Liver (tissue), 9 donors: Measurements from ENCODE around the gene C6orf163. TPM values are rescaled to one million over a fixed set of nuclear protein-coding genes. Genes with fewer than 3 reads are reported as not detected.

Source experiments
- DNase-seq: peaks from one replicate; pipeline ENCODE4 v3.0.0-alpha.2; 2017; ENCODE audit warnings: low spot score
- H3K27ac ChIP-seq, 2 donors: one replicate each; pipeline ENCODE4 v1.7.0; 2013; ENCODE audit warnings: inconsistent platforms in 2 of 2, low read length in 2 of 2, control low read depth in 1 of 2, low read depth in 1 of 2, mild to moderate bottlenecking in 1 of 2
- H3K27me3 ChIP-seq, 4 donors: one replicate each; pipeline versions ENCODE4 v1.6.1 to v1.7.0; 2013; ENCODE audit warnings: low read length in 3 of 4, inconsistent platforms in 1 of 4, mild to moderate bottlenecking in 1 of 4, moderate library complexity in 1 of 4; ENCODE audit not compliant: control insufficient read depth in 4 of 4, insufficient read depth in 4 of 4
- H3K36me3 ChIP-seq, 4 donors: one replicate each; pipeline versions ENCODE4 v1.6.1 to v1.7.0; 2013; ENCODE audit warnings: low read length in 3 of 4, mild to moderate bottlenecking in 3 of 4, low read depth in 1 of 4, moderate library complexity in 1 of 4; ENCODE audit not compliant: control insufficient read depth in 4 of 4, insufficient read depth in 3 of 4
- H3K4me1 ChIP-seq, 4 donors: one replicate each; pipeline versions ENCODE4 v1.6.1 to v1.7.0; 2013; ENCODE audit warnings: low read length in 3 of 4, mild to moderate bottlenecking in 3 of 4, moderate library complexity in 1 of 4; ENCODE audit not compliant: control insufficient read depth in 4 of 4, insufficient read depth in 4 of 4
- H3K4me3 ChIP-seq, 3 donors: one replicate each; pipeline versions ENCODE4 v1.6.1 to v1.7.0; 2013; ENCODE audit warnings: low read length in 3 of 3, control low read depth in 1 of 3, low read depth in 1 of 3, mild to moderate bottlenecking in 1 of 3
- H3K9ac ChIP-seq, 2 donors: one replicate each; pipeline ENCODE4 v1.7.0; 2013; ENCODE audit warnings: low read length in 2 of 2, mild to moderate bottlenecking in 2 of 2, moderate library complexity in 2 of 2, control low read depth in 1 of 2, low read depth in 1 of 2
- H3K9me3 ChIP-seq, 4 donors: one replicate each; pipeline versions ENCODE4 v1.6.1 to v1.7.0; 2013; ENCODE audit warnings: low read length in 3 of 4; ENCODE audit not compliant: control insufficient read depth in 4 of 4
- EGR1 ChIP-seq, 2 donors: IDR thresholded peaks; 2 replicates each; pipeline ENCODE4 v1.6.1; 2016 to 2018; ENCODE audit warnings: antibody characterized with exemption in 2 of 2, low read depth in 2 of 2
- FOXA1 ChIP-seq: IDR thresholded peaks from 2 replicates; pipeline ENCODE4 v1.6.1; 2016; ENCODE audit warnings: antibody characterized with exemption
- FOXA2 ChIP-seq: IDR thresholded peaks from 2 replicates; pipeline ENCODE4 v1.6.1; 2016; ENCODE audit warnings: antibody characterized with exemption
- GABPA ChIP-seq, 2 donors: IDR thresholded peaks in 1 of 2; conservative IDR thresholded peaks in 1 of 2; 2 replicates each; pipeline ENCODE4 v1.6.1; 2016; ENCODE audit warnings: antibody characterized with exemption in 2 of 2, mild to moderate bottlenecking in 1 of 2, moderate library complexity in 1 of 2
- HNF4A ChIP-seq, 2 donors: conservative IDR thresholded peaks; 2 replicates each; pipeline ENCODE4 v1.6.1; 2016; ENCODE audit warnings: antibody characterized with exemption in 2 of 2, mild to moderate bottlenecking in 2 of 2
- HNF4G ChIP-seq: IDR thresholded peaks from 2 replicates; pipeline ENCODE4 v1.6.1; 2016; ENCODE audit warnings: antibody characterized with exemption
- JUND ChIP-seq, 2 donors: IDR thresholded peaks; 2 replicates each; pipeline ENCODE4 v1.6.1; 2016; ENCODE audit warnings: antibody characterized with exemption in 2 of 2
- NR2F2 ChIP-seq: IDR thresholded peaks from 2 replicates; pipeline ENCODE4 v1.6.1; 2016; ENCODE audit warnings: antibody characterized with exemption
- RAD21 ChIP-seq, 2 donors: IDR thresholded peaks; 2 replicates each; pipeline ENCODE4 v1.6.1; 2016; ENCODE audit warnings: antibody characterized with exemption in 2 of 2, mild to moderate bottlenecking in 2 of 2
- RXRA ChIP-seq, 2 donors: IDR thresholded peaks; 2 replicates each; pipeline ENCODE4 v1.6.1; 2017 to 2018; ENCODE audit warnings: antibody characterized with exemption in 2 of 2, mild to moderate bottlenecking in 1 of 2
- SP1 ChIP-seq: IDR thresholded peaks from 2 replicates; pipeline ENCODE4 v1.6.1; 2018; ENCODE audit warnings: antibody characterized with exemption, mild to moderate bottlenecking
- TAF1 ChIP-seq: conservative IDR thresholded peaks from 2 replicates; pipeline ENCODE4 v1.6.1; 2016; ENCODE audit warnings: antibody characterized with exemption, mild to moderate bottlenecking
- YY1 ChIP-seq: IDR thresholded peaks from 2 replicates; pipeline ENCODE4 v1.6.1; 2016; ENCODE audit warnings: antibody characterized with exemption, mild to moderate bottlenecking
- WGBS: extraction: QIAGEN DNeasy Blood & Tissue Kit; methylation state at CpG from one replicate; pipeline ENCODE4 v1.1.7; 2013; 5-methylcytosine and 5-hydroxymethylcytosine counted together
- polyA plus RNA-seq, 2 donors: library from polyadenylated mRNA; stranded (reverse) in 1 of 2; unstranded in 1 of 2; fragments of 200-250 nt in 1 of 2; fragments of >200 nt in 1 of 2; fragmentation: Nextera tagmentation in 1 of 2; extraction: Ambion mirVana in 1 of 2; gene quantifications; one replicate each; pipeline versions ENCODE4 v1.2.1 to v1.2.3, GENCODE V29; 2013 to 2015
- total RNA-seq, 2 donors: library from RNA; depleted of rRNA; stranded (reverse); fragments of >200 nt; gene quantifications; one replicate each; pipeline ENCODE4 v1.2.3, GENCODE V29; 2014
- TF ChIP-seq, protein P1 (sequence below): IDR thresholded peaks from 2 replicates; pipeline ENCODE4 v1.6.1; 2016; ENCODE audit warnings: antibody characterized with exemption
- TF ChIP-seq, protein P2 (sequence below): IDR thresholded peaks from 2 replicates; pipeline ENCODE4 v1.6.1; 2016; ENCODE audit warnings: antibody characterized with exemption
- TF ChIP-seq, protein P3 (sequence below): IDR thresholded peaks from 2 replicates; pipeline ENCODE4 v1.6.1; 2016; ENCODE audit warnings: antibody characterized with exemption
- TF ChIP-seq, protein P4 (sequence below): IDR thresholded peaks from 2 replicates; pipeline ENCODE4 v1.6.1; 2016; ENCODE audit warnings: antibody characterized with exemption, mild to moderate bottlenecking
- TF ChIP-seq, protein P5 (sequence below): fragments of 150-350 bp; IDR thresholded peaks from 2 replicates; pipeline ENCODE4 v1.5.1; 2017; ENCODE audit warnings: improper control_type of control experiment, low read depth, low read length; ENCODE audit not compliant: missing input control
- donor health status: healthy.
- donor health status: healthy.
- donor health status: healthy.
- donor health status: healthy.
- donor health status: healthy.

The C6orf163 gene
- total and polyA plus RNA-seq, 4 donors = 0.09 to 3.0 (median 0.67) TPM

DNA sequence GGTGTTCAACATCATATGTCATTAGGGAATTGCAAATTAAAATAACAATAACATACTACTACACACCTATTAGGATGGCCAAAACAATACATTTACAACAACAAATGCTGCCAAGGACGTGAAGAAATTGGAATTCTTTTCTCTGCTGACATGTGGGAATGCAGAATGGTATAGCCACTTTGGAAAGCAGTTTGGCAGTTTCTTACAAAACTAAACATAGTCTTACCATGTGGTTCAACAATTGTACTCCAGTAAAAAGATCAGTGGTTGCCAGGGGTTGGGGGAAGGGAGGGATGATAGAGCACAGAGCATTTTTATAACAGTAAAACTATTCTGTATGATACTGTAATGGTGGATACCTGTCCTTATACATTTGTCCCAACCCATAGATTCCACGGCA is 50.8 kb downstream of the C6orf163 start:
- WGBS = 91% methylated on average over 2 of the region's 2 CpGs
- H3K4me3 ChIP-seq = no peak overlapping the region
- H3K27me3 ChIP-seq = no peaks in the 10 kb centered on the region
- peaks cover 0 to 5% (median 0%) of the 10 kb centered on the region in 4 donors for H3K4me1 ChIP-seq
- H3K27ac ChIP-seq = no peak overlapping the region
- no peak overlapping the region for H3K9ac ChIP-seq
- TF ChIP-seq JUND (IDR thresholded peaks at IDR 0.05) (no peak), HNF4G (no peak), RXRA (IDR thresholded peaks at IDR 0.05) (no peak), EGR1 (IDR thresholded peaks at IDR 0.05; ENCODE audit: low read depth in 2 of 2) (no peak), GABPA (IDR thresholded peaks at IDR 0.05 in 1 of 2, conservative IDR thresholded peaks at IDR 0.05 in 1 of 2) (no peak), HNF4A (conservative IDR thresholded peaks at IDR 0.05) (no peak), RAD21 (IDR thresholded peaks at IDR 0.05) (no peak), SP1 (no peak), TAF1 (no peak), YY1 (no peak), NR2F2 (no peak), FOXA2 (no peak)
- TF ChIP-seq, protein P1, sequence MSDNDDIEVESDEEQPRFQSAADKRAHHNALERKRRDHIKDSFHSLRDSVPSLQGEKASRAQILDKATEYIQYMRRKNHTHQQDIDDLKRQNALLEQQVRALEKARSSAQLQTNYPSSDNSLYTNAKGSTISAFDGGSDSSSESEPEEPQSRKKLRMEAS = no peak
- TF ChIP-seq, protein P2, sequence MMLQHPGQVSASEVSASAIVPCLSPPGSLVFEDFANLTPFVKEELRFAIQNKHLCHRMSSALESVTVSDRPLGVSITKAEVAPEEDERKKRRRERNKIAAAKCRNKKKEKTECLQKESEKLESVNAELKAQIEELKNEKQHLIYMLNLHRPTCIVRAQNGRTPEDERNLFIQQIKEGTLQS = no peak
- TF ChIP-seq, protein P3, sequence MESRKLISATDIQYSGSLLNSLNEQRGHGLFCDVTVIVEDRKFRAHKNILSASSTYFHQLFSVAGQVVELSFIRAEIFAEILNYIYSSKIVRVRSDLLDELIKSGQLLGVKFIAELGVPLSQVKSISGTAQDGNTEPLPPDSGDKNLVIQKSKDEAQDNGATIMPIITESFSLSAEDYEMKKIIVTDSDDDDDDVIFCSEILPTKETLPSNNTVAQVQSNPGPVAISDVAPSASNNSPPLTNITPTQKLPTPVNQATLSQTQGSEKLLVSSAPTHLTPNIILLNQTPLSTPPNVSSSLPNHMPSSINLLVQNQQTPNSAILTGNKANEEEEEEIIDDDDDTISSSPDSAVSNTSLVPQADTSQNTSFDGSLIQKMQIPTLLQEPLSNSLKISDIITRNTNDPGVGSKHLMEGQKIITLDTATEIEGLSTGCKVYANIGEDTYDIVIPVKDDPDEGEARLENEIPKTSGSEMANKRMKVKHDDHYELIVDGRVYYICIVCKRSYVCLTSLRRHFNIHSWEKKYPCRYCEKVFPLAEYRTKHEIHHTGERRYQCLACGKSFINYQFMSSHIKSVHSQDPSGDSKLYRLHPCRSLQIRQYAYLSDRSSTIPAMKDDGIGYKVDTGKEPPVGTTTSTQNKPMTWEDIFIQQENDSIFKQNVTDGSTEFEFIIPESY = no peak
- TF ChIP-seq, protein P4, sequence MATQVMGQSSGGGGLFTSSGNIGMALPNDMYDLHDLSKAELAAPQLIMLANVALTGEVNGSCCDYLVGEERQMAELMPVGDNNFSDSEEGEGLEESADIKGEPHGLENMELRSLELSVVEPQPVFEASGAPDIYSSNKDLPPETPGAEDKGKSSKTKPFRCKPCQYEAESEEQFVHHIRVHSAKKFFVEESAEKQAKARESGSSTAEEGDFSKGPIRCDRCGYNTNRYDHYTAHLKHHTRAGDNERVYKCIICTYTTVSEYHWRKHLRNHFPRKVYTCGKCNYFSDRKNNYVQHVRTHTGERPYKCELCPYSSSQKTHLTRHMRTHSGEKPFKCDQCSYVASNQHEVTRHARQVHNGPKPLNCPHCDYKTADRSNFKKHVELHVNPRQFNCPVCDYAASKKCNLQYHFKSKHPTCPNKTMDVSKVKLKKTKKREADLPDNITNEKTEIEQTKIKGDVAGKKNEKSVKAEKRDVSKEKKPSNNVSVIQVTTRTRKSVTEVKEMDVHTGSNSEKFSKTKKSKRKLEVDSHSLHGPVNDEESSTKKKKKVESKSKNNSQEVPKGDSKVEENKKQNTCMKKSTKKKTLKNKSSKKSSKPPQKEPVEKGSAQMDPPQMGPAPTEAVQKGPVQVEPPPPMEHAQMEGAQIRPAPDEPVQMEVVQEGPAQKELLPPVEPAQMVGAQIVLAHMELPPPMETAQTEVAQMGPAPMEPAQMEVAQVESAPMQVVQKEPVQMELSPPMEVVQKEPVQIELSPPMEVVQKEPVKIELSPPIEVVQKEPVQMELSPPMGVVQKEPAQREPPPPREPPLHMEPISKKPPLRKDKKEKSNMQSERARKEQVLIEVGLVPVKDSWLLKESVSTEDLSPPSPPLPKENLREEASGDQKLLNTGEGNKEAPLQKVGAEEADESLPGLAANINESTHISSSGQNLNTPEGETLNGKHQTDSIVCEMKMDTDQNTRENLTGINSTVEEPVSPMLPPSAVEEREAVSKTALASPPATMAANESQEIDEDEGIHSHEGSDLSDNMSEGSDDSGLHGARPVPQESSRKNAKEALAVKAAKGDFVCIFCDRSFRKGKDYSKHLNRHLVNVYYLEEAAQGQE = no peak
- no peaks in the 10 kb centered on the region for H3K36me3 ChIP-seq
- no peaks in the 10 kb centered on the region for H3K9me3 ChIP-seq
- no peak for DNase-seq

DNA sequence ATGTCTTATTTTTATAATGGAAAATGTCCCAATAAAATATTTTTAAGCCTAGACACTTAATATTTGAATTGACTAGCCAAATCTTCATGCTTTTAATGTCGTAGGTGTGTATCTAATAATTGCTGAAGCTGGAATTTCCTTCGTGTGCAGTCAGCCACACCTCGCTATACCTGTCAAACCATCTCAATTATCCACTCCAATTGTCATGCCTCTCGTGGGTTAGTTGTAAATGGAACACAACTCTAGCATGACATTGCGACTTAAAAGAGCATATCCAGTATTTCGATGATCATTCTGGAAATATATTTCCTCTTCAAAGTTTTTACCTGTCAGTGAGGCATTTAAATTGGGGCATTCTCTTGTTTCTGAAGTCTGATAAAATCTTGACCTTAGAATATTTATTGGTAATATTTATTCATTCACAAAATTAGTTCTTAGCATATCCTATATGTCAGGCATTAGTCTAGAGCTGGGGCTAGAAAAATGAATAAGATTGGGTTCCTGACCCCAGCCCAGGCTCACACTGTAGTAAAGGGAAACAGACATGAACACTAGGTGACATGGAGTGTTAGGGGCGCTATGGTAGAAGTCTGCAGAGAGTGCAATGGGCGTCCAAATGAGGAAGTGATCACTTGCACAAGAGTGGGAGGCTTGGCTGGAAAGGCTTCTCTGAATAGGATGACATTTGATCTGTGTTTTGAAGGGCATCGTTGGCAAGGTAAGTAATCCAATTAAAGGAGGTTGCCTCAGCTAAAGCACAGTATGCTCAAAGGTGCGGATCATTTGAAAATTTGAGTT is 52.2 kb downstream of the C6orf163 start:
- Histone ChIP-seq H3K9ac (no peak overlapping the region), H3K9me3 (no peaks in the 10 kb centered on the region), H3K36me3 (no peaks in the 10 kb centered on the region), H3K27ac (no peak overlapping the region), H3K4me1 (no peaks in the 10 kb centered on the region), H3K4me3 (no peak overlapping the region), H3K27me3 (no peaks in the 10 kb centered on the region)
- WGBS = 89% methylated on average over 10 of the region's 10 CpGs
- DNase-seq = no peak
- no peak for TF ChIP-seq FOXA2
- no peak for TF ChIP-seq RXRA (IDR thresholded peaks at IDR 0.05)
- TF ChIP-seq, protein P1 = no peak
- TF ChIP-seq SP1 = no peak
- TF ChIP-seq FOXA1 = no peak
- TF ChIP-seq, protein P2 = no peak
- TF ChIP-seq HNF4G = no peak
- no peak for TF ChIP-seq TAF1
- TF ChIP-seq JUND (IDR thresholded peaks at IDR 0.05) = no peak
- no peak for TF ChIP-seq NR2F2
- no peak for TF ChIP-seq YY1
- TF ChIP-seq, protein P4 = no peak
- no peak for TF ChIP-seq EGR1 (IDR thresholded peaks at IDR 0.05; ENCODE audit: low read depth in 2 of 2)
- TF ChIP-seq GABPA (IDR thresholded peaks at IDR 0.05 in 1 of 2, conservative IDR thresholded peaks at IDR 0.05 in 1 of 2) = no peak
- TF ChIP-seq HNF4A (conservative IDR thresholded peaks at IDR 0.05) = no peak
- TF ChIP-seq, protein P5, sequence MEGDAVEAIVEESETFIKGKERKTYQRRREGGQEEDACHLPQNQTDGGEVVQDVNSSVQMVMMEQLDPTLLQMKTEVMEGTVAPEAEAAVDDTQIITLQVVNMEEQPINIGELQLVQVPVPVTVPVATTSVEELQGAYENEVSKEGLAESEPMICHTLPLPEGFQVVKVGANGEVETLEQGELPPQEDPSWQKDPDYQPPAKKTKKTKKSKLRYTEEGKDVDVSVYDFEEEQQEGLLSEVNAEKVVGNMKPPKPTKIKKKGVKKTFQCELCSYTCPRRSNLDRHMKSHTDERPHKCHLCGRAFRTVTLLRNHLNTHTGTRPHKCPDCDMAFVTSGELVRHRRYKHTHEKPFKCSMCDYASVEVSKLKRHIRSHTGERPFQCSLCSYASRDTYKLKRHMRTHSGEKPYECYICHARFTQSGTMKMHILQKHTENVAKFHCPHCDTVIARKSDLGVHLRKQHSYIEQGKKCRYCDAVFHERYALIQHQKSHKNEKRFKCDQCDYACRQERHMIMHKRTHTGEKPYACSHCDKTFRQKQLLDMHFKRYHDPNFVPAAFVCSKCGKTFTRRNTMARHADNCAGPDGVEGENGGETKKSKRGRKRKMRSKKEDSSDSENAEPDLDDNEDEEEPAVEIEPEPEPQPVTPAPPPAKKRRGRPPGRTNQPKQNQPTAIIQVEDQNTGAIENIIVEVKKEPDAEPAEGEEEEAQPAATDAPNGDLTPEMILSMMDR = no peak
